PC-3 (cell line): Measurements from ENCODE around the gene IL31.

ENCODE experiments used
- CTCF ChIP-seq: fragments of 300-600 bp; sonication (generic); conservative IDR thresholded peaks from 2 replicates; pipeline ENCODE4 v1.5.1; 2017; ENCODE audit warnings: antibody characterized with exemption, low read depth, mild to moderate bottlenecking, low read length
- EZH2phosphoT487 ChIP-seq: fragments of 300-600 bp; sonication (generic); IDR thresholded peaks from 2 replicates; pipeline ENCODE4 v1.6.1; 2018; ENCODE audit warnings: mild to moderate bottlenecking, antibody characterized with exemption, low read length, borderline replicate concordance

DNA sequence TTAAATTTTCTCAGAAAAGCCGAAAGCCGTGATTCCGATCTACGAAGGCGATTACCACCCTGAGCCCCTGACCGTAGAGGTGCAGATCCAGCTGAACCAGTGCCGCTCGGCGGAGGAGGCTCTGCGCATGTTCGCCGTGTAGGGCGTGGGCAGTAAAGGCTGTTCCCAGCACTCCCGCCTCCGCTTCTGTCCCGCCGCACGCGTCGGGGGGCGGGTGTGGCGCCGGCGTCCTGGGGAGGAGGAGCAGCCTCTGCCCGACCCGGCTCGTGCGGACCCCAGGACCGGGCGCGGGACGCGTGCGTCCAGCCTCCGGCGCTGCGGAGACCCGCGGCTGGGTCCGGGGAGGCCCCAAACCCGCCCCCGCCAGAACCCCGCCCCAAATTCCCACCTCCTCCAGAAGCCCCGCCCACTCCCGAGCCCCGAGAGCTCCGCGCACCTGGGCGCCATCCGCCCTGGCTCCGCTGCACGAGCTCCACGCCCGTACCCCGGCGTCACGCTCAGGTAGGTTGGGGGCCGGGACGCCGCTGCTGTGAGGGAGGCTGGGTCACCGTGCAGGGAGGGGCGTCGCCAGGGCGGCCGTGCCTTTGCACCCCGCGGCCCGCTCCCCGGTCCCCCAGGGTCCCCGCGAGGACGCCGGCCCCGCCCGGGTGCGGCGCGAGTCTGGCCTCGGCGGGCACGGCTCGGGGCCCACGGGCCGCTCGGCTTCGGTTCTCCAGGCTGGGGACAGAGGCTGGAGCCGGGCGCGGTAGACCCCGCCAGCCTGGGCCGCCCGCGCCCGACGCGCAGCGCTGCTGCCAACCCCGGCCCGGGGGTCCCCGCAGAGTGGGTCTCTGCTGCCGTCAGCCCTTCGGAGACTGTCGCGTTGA, 29.5 kb upstream of the IL31 start, which contains the start of gene B3GNT4:
- TF ChIP-seq CTCF = no peak
- TF ChIP-seq EZH2phosphoT487 = no peak; the same call in 1 of the 2 replicates
